Central memory CD4-positive, alpha-beta T cell (primary cell): ENCODE results near the gene MAFG.

Experiments used
- DNase-seq: peaks from one replicate; pipeline ENCODE4 v3.0.0; 2022

Gene MAFG

GRCh38 chr17:81935709-81936084 is 8.2 kb upstream of the MAFG start:
- DNase-seq: no peak

- no peak for DNase-seq
These were observed 7.5 kb upstream of the MAFG start for GRCh38 chr17:81934850-81935708.

GRCh38 chr17:81934098-81934757 is 6.7 kb upstream of the MAFG start:
- DNase-seq: no peak

- DNase-seq: no peak
These were observed 5.7 kb upstream of the MAFG start for GRCh38 chr17:81933178-81933699.

GRCh38 chr17:81932333-81932983 is 4.9 kb upstream of the MAFG start:
- no peak for DNase-seq

GRCh38 chr17:81931557-81932332 is 4.2 kb upstream of the MAFG start:
- no peak for DNase-seq

- no peak for DNase-seq
These were observed 3.6 kb upstream of the MAFG start for GRCh38 chr17:81931189-81931556.

- DNase-seq: no peak
These were observed 2.9 kb upstream of the MAFG start for GRCh38 chr17:81930142-81931125.

GRCh38 chr17:81929253-81930141 is 2.0 kb upstream of the MAFG start:
- DNase-seq: no peak

- DNase-seq: no peak
These were observed 1.2 kb upstream of the MAFG start for GRCh38 chr17:81928544-81929252.

- DNase-seq: no peak
These were observed 333 bp downstream of the MAFG start for GRCh38 chr17:81927152-81927652.

- DNase-seq: peak; percentile 46
These were observed 934 bp downstream of the MAFG start for GRCh38 chr17:81926451-81927151.

- DNase-seq: no peak
These were observed 1.6 kb downstream of the MAFG start for GRCh38 chr17:81925860-81926450.

- DNase-seq: peak; percentile 34
These were observed 2.7 kb downstream of the MAFG start for GRCh38 chr17:81924557-81925532.

- no peak for DNase-seq
These were observed 4.0 kb downstream of the MAFG start for GRCh38 chr17:81923302-81924260.
